Measurements from ENCODE around the gene YARS2.
A peak's percentile ranks its signal among the peaks of the same experiment; 100 is the strongest.

YARS2 gene

DNA sequence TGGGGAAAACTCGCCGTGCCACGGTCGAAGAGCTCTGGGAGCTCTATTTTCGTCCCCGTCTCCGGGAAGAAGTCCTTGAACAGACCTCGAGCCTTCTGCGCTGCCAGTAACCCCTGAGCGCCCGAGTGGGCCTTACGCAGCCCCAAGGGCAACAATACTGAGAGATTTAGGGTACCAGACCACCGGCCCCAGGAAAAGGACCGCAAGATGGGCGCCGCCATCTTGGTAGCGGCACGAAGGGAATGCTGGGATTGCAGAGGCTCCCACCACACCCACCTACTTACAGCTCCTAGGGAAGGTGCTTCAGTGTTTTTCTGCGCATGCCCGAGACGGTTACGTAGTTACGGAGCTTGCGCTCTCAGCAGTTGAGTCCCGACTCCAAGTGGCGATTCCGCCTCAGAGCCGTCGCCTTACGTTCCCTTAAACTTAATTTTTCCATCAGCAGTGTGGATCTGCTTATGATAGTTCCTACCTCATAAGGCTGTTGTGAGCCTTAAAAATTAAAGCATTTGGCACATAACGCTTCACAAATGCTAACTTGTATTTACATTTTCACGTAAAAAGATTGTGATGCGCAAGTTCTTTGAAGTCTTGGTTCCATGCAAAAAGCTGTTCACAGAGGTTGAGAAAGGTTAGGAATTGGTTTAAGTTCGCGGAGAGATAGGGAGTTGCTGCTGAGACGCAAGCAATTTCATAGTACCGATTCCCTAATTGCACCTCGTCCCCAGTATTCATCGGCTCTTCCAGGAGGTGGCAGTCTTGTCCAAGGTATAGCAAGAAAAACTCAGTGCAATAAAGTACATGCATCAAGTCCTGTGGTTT is at the start of gene YARS2:
YARS2 (minus strand) TSS at position 244 of the 822 bp plus-strand sequence; CDS start at position 221, 23 bp downstream.
- DNase-seq = peak; percentile 99

DNA sequence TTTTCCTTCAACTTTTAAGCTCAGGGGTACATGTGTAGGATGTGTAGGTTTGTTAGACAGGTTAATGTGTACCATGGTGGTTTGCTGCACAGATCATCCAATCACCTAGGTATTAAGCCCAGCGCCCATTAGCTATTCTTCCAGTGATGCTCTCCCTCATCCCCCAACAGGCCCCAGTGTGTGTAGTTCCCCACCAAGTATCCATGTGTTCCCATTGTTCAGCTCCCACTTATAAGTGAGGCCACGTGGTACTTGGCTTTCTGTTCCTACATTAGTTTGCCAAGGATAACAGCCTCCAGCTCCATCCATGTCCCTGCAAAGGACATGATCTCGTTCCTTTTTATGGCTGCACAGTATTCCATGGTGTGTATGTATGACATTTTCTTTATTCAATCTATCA is 48.6 kb upstream of the YARS2 start:
- no peak for DNase-seq

DNA sequence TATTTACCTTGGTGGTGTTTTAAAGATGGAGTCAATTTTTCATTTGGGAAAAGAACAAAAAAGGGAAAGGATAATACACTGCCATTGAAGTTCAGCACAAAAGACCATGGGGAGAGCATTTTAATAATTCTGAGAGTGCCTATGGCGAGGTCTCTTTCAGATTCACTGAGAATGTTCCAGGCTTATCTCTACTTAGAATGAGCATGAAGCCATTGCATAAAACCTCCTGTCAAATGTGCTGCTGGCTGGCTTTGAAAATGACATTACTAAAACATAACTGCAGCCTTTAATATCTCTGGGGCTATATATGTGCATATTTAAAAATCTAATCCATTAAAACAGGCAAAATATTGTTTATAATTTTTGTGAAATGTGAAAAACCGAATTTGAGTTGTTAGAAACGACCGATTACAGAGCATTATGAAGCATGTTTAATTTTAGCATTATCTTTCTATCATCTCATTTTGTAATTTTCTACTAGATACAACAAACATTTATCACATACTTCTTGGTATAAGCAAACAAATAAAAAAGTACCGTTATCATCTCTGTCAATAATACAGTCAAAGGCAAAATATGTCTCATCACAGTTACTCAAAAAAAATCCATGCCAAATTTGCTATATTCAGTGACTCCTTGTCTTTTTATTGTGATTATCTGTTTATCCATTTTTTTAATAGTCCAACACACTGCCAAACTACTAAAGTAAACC is 45.7 kb upstream of the YARS2 start:
- no peak for DNase-seq

DNA sequence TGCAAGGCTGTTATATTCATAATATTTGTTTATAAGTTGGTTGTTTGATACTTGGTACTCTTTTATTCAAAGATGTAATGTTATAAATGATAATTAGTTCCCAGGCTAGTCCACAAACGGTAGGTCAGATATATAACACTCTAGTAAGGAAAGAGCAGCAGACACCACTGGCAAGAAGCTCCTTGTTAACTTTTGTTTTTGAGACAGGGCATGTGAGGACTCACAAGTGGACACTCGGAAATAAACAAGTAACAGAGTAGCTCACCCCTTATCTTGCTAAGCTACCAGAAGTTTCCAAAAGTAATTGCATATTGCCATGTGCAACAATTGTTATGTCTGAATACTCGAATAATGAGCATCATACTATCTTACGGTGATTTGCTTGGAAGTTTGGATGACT is 38.6 kb upstream of the YARS2 start:
- DNase-seq = no peak

DNA sequence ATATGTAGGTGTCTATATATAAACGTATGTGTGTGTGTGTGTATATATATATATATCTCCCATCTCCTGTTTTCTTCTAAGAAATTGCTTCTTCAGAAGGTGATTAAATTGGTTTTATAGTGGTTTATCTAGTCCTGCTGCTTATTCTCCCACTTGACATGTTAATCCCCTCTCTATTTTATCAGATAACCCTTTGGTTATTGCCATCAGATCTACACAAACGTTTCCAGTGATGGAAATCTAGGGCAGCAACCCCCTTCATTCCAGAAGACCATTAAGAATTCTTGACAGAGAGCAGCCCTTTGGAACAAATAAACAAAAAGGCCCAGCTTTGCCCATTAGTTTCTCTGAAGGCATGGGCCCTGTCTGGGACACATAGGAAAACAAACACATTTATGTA is 34.2 kb upstream of the YARS2 start:
- DNase-seq = no peak

DNA sequence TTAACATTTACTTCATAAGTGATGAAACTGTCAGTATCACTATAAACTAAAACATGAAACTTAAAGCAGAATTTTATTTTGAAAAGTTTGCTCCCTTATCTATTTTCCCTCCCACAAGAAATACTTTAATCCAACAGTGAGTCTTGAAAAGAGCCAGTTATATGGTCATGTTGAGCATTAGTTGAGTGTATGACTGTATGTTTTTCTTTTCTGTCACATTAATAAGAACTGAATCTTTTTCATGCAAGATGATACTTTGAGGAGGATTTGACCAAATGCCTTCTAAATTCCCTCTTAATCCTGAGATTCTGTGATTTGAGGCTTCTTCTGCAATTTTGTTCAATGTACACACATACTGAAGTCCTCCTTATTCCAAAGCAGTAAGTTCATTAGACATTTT is 33.7 kb upstream of the YARS2 start:
- DNase-seq = no peak

DNA sequence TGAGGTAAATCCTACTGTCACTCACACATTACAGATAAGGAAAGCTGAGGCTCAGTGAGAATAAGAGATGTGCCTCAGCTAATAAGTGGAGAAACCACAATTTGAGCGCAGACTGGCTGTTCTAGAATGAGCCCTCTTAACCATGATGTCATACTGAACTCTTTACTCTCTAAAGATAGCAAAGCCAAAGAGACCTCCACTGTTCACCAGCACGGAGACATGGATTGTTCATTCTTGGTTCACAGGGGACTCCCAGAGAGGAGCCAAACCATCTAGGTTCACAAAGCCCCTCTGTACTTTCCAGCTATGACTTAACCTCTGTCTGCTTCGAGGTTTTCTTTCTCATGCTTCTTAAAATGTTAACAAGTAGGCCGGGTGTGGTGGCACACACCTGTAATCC is 32.7 kb upstream of the YARS2 start:
- DNase-seq = no peak

DNA sequence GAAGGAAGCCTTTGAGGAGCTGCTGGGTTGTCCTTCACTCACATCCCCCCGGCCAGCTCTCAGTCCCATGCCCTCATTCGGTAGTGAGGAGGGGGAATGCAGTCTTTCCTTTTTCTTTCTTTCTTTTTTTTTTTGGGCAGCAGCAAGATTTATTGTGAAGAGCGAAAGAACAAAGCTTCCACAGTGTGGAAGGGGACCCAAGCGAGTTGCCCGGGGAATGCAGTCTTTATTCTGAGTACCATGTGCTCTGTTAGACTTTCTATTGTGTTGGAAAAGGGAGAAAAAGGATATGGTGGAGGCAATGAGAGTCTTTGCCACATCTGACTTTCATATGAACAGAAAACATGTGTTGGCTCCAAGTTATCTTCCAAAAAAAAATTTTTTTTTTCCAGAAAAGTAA is 29.9 kb upstream of the YARS2 start:
- DNase-seq = no peak

DNA sequence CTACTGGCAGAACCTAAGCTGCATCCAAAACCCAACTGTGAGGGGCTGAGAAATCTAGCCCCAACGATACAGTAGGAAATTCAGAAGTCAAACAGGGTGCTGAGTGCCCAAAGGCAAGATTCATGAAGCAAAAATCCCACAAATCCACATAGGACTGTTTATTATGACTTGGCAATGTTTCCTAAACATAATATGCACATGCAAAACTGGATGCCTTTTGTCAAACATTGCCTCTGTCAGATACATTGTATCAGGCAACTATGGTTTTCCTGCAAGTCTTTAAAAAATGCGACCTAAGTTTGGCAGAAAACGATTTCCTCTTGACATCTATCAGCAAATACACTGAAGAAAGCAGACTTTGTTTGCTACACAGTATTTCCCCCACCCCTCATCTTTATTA is 27.3 kb upstream of the YARS2 start:
- no peak for DNase-seq

DNA sequence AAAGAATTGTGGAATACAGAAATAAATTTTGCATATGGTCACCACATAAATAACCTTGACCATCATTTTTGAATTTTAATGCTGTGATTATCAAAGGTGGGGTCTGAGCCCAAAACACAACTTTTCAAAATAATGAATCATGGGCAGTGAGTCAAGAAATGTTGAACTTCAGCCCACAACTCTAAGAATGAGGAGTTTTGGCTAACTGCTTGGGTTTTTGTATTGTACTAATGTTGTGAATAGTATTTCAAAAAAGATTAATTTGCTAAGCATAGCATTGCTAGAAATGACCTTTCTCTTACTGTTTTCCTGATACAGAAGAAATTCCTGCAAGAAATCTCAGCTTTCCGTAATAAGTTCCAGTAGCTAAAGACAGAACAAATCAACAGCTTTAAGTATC is 24.4 kb upstream of the YARS2 start:
- DNase-seq = no peak

DNA sequence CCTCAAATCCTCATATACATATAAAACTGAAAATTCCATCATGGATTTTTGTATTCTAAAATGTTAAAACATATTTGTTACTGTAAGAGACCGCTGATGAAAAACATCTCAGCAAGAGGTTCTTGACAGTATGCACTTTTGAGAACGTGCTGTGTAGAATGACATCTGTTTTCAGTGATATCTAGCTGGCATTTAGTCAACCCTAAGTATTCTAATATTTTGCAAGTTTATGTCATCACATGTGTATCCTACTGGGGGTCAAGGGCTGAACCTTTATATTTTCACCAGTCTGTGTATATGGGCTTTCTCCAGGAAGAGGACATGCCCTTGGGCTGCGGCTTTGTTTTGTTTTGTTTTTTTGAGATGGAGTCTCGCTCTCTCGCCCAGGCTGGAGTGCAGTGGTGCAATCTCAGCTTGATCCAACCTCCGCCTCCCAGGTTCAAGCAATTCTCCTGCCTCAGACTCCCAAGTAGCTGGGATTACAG is 22.0 kb upstream of the YARS2 start:
- DNase-seq = no peak

DNA sequence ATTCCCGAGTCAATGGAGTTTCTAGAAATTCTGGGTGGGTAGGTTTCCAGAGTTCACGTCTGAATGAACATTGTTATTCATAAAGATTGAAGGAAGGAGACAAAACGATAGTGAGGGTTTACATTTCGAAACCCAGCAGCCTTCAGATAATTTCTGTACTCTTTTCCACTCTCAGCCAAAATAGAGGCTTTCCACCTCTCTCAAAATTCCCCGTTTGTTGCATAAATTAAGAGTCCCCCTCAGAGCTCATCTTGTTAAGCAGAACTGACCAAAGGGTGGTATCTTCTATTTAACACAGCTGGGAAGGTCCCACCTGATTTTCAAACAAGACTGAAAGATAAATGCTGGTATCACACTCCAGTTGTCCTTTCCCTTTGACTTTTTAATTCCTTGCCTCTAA is 21.5 kb upstream of the YARS2 start:
- DNase-seq = no peak

DNA sequence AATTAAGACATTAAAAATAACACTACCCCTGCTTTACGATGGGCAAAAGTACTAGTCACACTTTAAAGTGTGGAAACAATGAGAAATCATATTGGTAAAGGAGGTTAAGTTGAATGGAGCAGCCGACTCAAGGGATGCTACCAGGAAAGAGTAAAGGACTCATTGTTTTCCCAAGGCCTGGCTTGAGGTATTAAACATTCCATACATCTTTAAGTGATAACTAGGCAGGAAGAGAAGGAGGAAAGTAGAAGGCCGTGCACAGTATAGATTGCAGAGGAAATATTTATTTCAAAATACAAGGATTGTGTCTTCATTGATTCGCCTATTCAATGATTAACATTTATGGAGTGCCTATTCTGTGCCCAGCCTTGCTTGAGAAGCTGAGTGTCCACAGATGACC is 20.6 kb upstream of the YARS2 start:
- no peak for DNase-seq

DNA sequence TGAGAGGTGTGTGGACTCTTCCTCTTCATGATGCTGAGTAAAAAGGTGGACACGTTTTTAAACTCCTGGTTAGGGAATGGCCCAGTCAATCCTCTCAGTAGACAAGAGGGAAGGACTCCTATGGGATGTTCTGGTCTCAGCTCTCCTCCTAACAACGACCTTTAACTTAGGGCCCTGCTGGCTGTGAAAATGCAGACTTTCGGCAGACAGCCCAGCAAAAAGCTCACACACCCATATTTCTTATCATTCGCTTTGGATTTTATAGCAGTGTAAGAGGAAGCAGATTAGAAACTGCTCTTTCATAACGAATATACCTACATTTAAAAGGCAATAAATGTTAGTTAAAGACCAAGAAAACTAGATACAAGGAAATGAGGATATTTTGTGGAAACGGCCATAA is 18.0 kb upstream of the YARS2 start:
- DNase-seq = no peak

DNA sequence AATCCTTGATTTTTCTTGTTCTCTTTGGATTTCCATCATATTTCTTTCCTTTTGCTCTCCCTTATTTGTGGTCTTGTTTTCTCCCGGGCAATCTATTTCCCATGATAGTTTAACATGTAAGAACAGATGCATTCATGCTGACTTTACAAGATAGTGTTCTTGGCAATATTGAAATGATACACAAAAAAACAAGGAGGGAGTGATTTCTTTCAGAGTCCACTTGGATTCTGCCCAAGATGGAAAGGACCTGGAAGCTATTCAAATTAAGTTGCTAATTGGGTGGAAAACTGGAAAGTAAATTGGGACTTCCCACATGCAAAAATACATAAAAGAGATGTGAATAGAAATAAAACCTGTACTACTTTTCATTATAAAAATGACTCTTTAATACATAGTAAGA is 14.4 kb upstream of the YARS2 start:
- no peak for DNase-seq

DNA sequence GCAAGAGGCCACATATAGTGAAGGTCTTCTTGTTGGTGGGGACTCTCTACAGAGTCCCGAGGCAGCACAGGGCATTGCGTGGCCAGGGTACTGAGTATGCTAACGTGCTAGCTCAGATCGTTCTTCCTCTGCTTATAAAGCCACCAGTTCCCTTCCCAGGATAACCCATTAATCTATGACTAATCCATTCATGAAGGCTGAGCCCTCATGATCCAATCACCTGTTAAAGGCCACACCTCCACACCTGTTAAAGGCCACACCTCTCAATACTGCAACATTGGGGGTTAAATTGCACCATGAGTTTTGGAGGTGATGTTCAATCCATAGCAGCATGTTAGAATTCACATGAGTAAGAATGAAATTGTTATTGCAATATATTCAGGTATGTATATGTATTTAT is 12.8 kb upstream of the YARS2 start:
- DNase-seq = peak; percentile 91

DNA sequence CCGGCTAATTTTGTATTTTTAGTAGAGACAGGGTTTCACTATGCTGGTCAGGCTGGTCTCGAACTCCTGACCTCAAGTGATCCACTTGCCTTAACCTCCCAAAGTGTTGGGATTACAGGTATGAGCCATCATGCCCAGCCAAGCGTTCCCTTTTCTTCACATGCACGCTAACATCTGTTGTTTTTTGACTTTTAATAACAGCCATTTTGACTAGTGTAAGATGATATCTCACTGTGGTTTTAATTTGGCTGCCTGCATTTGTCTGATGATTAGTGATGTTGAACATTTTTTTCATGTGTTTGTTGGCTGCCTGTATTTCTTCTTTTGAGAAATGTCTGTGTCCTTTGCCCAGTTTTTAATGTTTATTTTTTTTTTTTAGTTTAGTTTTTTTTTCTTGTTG is 10.2 kb upstream of the YARS2 start:
- DNase-seq = peak; percentile 43

DNA sequence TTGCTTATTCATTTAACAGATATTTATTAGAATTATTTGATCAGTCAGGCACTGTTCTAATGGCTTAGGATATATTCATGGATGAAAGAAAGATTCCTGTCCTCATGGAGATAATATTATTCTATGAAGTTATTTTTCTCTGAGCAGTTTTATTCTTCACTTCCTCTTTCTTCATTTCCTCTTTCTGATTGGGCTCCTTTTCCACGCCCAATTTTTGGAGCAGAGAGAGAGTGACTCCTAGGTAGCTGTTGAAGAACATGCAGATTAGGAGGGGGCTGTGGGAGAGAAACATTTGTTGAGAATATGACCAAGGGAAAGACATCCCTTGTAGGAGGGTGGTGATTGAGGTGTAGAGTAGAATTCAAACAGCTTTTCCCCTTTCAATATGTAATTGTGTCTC is 6.0 kb upstream of the YARS2 start:
- DNase-seq = no peak

DNA sequence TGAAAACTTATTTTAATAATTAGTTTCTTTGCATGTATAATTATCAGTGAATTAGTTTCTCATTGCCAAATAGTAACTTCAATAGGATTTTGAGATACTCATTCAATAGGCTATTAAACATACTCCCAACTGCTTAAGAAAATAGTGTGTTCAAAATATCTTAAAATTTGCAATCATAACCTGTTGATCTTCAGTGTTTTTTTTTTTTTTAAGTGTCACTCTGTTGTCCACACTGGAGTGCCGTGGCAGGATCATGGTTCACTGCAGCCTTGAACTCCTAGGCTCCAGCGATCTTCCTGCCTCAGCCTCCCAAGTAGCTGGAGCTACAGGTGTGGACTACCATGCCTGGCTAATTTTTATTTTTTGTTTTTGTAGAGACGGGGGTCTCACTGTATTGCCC is 1.5 kb upstream of the YARS2 start:
- no peak for DNase-seq

DNA sequence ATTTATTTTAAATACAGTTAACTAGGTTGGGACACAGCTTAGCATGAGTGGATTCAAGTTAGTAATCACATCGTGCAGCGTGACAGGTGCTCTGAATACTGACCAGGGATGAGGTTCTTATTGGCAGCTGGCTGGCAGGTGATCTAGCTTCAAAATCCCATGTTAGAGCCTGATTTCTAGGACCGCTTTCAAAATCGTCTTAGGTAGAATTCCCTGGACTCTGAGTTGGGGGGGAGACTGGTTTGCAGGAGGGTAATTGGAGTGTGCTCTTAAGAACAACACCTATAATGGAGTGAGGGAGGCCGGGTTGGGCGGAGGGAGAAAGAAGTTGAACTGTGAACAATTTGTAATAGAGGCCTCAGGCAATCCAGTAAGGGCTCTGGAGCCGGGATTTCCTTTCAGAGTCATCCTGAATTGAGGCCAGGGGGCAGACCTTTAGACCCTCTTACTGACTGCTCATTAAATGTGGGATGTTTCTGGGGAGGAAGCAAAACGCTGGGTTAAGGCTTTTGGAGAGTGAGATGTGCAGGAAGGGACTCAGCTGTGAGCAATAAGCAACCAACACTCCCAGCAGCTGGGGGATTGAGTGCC is 874 bp upstream of the YARS2 start:
- DNase-seq = no peak

DNA sequence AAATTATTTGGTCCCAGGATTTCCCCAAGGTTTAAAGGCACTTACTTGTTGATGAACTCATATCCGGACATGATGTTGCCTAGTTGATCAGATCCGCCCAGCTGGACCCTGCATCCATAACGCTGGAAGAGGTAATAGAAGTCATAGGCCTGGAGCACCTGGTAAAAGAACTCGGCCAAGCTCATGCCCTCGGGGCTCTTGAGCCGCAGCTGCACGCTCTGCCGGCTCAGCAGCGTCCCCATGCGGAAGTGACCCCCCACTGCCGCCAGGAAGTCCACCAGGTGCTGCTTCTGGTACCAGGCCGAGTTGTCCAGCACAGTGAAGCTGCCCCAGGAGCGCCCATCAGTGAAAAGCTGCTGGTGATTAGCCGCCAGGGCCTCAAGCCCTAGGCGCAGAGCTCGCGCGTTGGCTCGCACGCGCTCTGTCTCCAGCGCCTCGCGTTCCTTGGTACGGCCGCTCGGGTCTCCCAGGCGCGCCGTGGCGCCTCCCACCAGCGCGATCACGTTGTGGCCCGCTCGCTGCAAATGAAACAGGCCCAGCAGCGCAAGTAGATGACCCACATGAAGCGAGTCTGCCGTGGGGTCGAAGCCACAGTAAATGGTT is 545 bp downstream of the YARS2 start:
- peak; percentile 91 for DNase-seq

DNA sequence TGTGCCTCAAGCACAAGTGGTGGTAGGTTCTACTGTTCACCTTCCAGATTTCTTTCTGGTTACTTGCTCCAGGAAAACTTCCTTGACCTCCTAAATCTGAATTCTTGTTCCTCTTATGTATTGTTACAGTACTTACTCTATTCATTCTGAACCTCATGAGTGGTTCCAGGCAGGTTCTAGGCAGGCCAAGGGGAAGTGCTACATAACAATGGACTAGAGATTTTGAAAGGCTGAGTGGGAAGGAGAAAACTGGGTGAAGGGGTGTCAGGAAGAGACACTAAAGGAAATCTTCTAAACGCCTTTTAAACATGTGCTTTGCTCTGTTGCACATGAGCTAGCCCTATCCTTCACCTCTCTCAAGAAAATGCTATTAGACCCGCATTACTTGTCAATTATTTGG is 1.6 kb downstream of the YARS2 start:
- no peak for DNase-seq

DNA sequence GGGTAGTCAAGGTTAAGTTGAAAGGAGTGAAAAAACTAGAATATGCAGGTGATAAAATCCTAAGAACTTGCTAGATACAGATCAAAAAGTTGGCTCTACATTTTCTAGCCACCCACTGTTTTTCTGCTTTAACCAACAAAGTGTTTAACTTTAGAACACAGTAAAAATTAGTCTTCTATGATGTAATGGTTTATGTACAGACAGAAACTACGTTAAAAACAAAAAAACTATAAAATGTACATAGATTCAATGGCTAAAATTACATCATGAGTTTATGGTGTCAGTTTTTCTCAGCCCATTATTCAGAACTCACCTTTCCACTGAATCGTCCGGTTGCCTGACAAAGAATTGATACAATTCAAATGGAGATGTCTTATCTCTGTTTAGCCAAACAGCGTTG is 2.1 kb downstream of the YARS2 start:
- DNase-seq = no peak

DNA sequence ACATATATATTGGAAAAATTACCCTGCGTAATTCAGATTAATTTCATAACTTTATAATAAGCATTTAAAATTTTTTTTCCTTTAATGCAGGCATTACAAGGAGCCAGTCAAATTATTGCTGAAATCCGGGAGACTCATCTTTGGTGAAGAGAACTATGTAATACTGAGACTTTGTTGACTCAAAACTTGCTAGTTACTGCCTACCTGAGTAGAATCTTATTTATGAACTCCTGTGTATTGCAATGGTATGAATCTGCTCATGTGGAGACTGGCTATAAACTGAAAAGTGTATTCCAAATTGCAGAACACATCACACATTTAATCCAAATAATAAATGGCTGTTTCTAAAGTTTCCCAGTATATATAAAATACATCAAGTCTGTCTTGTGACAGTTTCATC is 12.4 kb downstream of the YARS2 start:
- no peak for DNase-seq
